Keratinocyte (primary cell): Measurements from ENCODE around the gene INTS3. TPM values are rescaled to one million over a fixed set of nuclear protein-coding genes. Genes with fewer than 3 reads are reported as not detected.

Experiments
- DNase-seq: peaks from one replicate; pipeline ENCODE4 v3.0.0-alpha.2; 2011; ENCODE audit warnings: low read depth, missing footprints, low spot score
- FAIRE-seq: peaks from 2 replicates; lab custom pipeline; 2011; peaks lifted over from hg19 to GRCh38; lab: Jason Lieb, UNC
- H2AFZ ChIP-seq: 2 replicates; pipeline ENCODE4 v1.6.0; 2012; ENCODE audit warnings: low read length, control low read depth, inconsistent platforms; ENCODE audit not compliant: control insufficient read depth
- H3K27ac ChIP-seq: 2 replicates; pipeline ENCODE4 v1.5.1; 2011; ENCODE audit warnings: low read length; ENCODE audit not compliant: control insufficient read depth, insufficient read depth
- H3K27me3 ChIP-seq: 3 replicates; pipeline ENCODE4 v1.6.0; 2011; ENCODE audit warnings: low read length; ENCODE audit not compliant: control insufficient read depth, insufficient read depth; ENCODE audit errors: extremely low read depth
- H3K36me3 ChIP-seq, 2 experiments: 2 replicates in 1 of 2; 3 replicates in 1 of 2; pipeline ENCODE4 v1.5.1; 2011; ENCODE audit warnings: low read length in 2 of 2, mild to moderate bottlenecking in 1 of 2; ENCODE audit not compliant: control insufficient read depth in 2 of 2, insufficient read depth in 2 of 2; ENCODE audit errors: extremely low read depth in 1 of 2
- H3K4me1 ChIP-seq: 3 replicates; pipeline ENCODE4 v1.5.1; 2011; ENCODE audit warnings: low read length; ENCODE audit not compliant: control insufficient read depth, insufficient read depth; ENCODE audit errors: extremely low read depth
- H3K4me2 ChIP-seq: 3 replicates; pipeline ENCODE4 v1.6.0; 2011; ENCODE audit warnings: low read depth, low read length; ENCODE audit not compliant: control insufficient read depth, insufficient read depth; ENCODE audit errors: extremely low read depth
- H3K4me3 ChIP-seq, 3 experiments: fragments of 200-600 bp in 1 of 3; sonication (generic) in 1 of 3; 2 replicates in 2 of 3; 3 replicates in 1 of 3; pipeline ENCODE4 v1.5.1; 2011 to 2016; ENCODE audit warnings: low read length in 3 of 3, mild to moderate bottlenecking in 3 of 3, control low read depth in 2 of 3, inconsistent platforms in 1 of 3, low read depth in 1 of 3, mixed read lengths in 1 of 3, mixed run types in 1 of 3, moderate library complexity in 1 of 3; ENCODE audit not compliant: control insufficient read depth in 2 of 3, insufficient read depth in 2 of 3; ENCODE audit errors: extremely low read depth in 1 of 3
- H3K79me2 ChIP-seq: 2 replicates; pipeline ENCODE4 v1.6.0; 2012; ENCODE audit warnings: low read length; ENCODE audit not compliant: control insufficient read depth, insufficient read depth
- H3K9ac ChIP-seq: 3 replicates; pipeline ENCODE4 v1.6.0; 2011; ENCODE audit warnings: low read length; ENCODE audit not compliant: control insufficient read depth, insufficient read depth; ENCODE audit errors: extremely low read depth
- H3K9me1 ChIP-seq: 3 replicates; pipeline ENCODE4 v1.6.0; 2011; ENCODE audit warnings: low read length; ENCODE audit not compliant: control insufficient read depth, insufficient read depth; ENCODE audit errors: extremely low read depth
- H3K9me3 ChIP-seq: 2 replicates; pipeline ENCODE4 v1.5.1; 2012; ENCODE audit warnings: low read depth, low read length; ENCODE audit not compliant: control insufficient read depth
- H4K20me1 ChIP-seq: 3 replicates; pipeline ENCODE4 v1.6.0; 2011; ENCODE audit warnings: low read length; ENCODE audit not compliant: control insufficient read depth, insufficient read depth; ENCODE audit errors: extremely low read depth
- CTCF ChIP-seq, 3 experiments: IDR thresholded peaks in 1 of 3; conservative IDR thresholded peaks in 1 of 3; optimal IDR thresholded peaks in 1 of 3; 2 replicates in 2 of 3; 3 replicates in 1 of 3; pipeline versions ENCODE3 to v1.5.1; 2011; ENCODE audit warnings: low read length in 3 of 3, mild to moderate bottlenecking in 3 of 3, moderate library complexity in 2 of 3, control low read depth in 1 of 3, inconsistent platforms in 1 of 3; ENCODE audit not compliant: insufficient read depth in 2 of 3; ENCODE audit errors: extremely low read depth in 1 of 3
- EZH2 ChIP-seq: IDR thresholded peaks from one replicate; pipeline ENCODE4 v1.6.1; 2012; ENCODE audit warnings: inconsistent platforms, mild to moderate bottlenecking, low read length, moderate library complexity
- dilution Hi-C: fragments of 300-500 bp; cut with MboI; formaldehyde crosslinking; loops from one replicate; pipeline ENCODE4 v1.7.0; 2020; ENCODE audit warnings: low sequenced_read_pairs; ENCODE audit not compliant: extremely low pct_ligation_motif_present
- polyA plus RNA-seq, 5 experiments: library from polyadenylated mRNA; depleted of rRNA in 3 of 5; stranded (reverse) in 3 of 5; stranded (forward) in 1 of 5; unstranded in 1 of 5; fragments of >200 nt; gene quantifications; 1 replicate in 1 of 5; 2 replicates in 3 of 5; 3 replicates in 1 of 5; pipeline versions ENCODE4 v1.2.1 to v1.2.3, GENCODE V29; 2011 to 2012; ENCODE audit warnings: missing spikeins in 2 of 5, low read depth in 1 of 5, low replicate concordance in 1 of 5
- small RNA-seq, 3 experiments: library from RNA; depleted of rRNA; stranded (forward); fragments of <200 nt; gene quantifications; one replicate each; pipeline ENCODE3, GENCODE V24; 2012; ENCODE audit warnings: low read depth in 3 of 3, low replicate concordance in 1 of 3; ENCODE audit not compliant: insufficient read length in 3 of 3

The INTS3 gene
- polyA plus RNA-seq, 1 donor (not counting 4 experiments of a cell fraction or from before 2014, with no cell fraction given): 24.6 TPM

- Histone ChIP-seq H3K4me2 (no peak overlapping the region), H3K36me3 (peaks cover 14 to 16% of the 10 kb centered on the region in 2 experiments), H2AFZ (no peak overlapping the region), H3K9me1 (no peaks in the 10 kb centered on the region), H3K9ac (no peak overlapping the region), H3K4me1 (no peaks in the 10 kb centered on the region), H3K79me2 (no peaks in the 10 kb centered on the region), H3K27ac (no peak overlapping the region), H3K27me3 (no peaks in the 10 kb centered on the region), H3K4me3 (no peak overlapping the region), H4K20me1 (no peaks in the 10 kb centered on the region), H3K9me3 (no peaks in the 10 kb centered on the region)
- no peak for FAIRE-seq
- dilution Hi-C loops: no loop called here
- TF ChIP-seq CTCF (optimal IDR thresholded peaks at IDR 0.05 in 1 of 3, IDR thresholded peaks at IDR 0.05 in 1 of 3, conservative IDR thresholded peaks at IDR 0.05 in 1 of 3; ENCODE audit: extremely low read depth in 1 of 3, insufficient read depth in 2 of 3, low read length in 3 of 3) (no peak), EZH2 (no peak)
- no peak for DNase-seq
Measured at GRCh38 chr1:153818876-153819275, 91.0 kb downstream of the INTS3 start.

Small RNA genes within 50 kb of the gene (small RNA-seq; reads per million reads assigned to genes)
- gene MIR8083 (0 reads per million in 3 experiments), gene RF00019 (0 reads per million in 3 experiments), gene RN7SL372P (0 reads per million in 3 experiments)

Other genes with a start within 250 kb of the INTS3 start
- 1,608 to 5,801 TPM (median 2,598 TPM) in 3 replicates for gene S100A6, start 192.1 kb upstream of the INTS3 start, polyA plus RNA-seq
- gene S100A5, start 187.1 kb upstream of the INTS3 start, polyA plus RNA-seq: 0.20 to 0.76 TPM (median 0.24 TPM) in 3 replicates
- 21.4 to 40.2 TPM (median 26.7 TPM) in 3 replicates for gene S100A4, start 182.2 kb upstream of the INTS3 start, polyA plus RNA-seq
- gene S100A3, start 178.8 kb upstream of the INTS3 start, polyA plus RNA-seq: 12.6 to 24.0 TPM (median 15.1 TPM) in 3 replicates
- 10,013 to 12,757 TPM (median 12,412 TPM) in 3 replicates for gene S100A2, start 162.2 kb upstream of the INTS3 start, polyA plus RNA-seq
- 1,620 to 2,357 TPM (median 2,299 TPM) in 3 replicates for gene S100A16, start 114.9 kb upstream of the INTS3 start, polyA plus RNA-seq
- 1,249 to 1,646 TPM (median 1,394 TPM) in 3 replicates for gene S100A14, start 111.7 kb upstream of the INTS3 start, polyA plus RNA-seq
- gene S100A13, start 100.5 kb upstream of the INTS3 start, polyA plus RNA-seq: 215 to 276 TPM (median 228 TPM) in 3 replicates
- 0.12 to 0.15 TPM in 2 of 3 replicates, not detected in the other for gene S100A1, start 99.6 kb upstream of the INTS3 start, polyA plus RNA-seq
- 46.7 to 68.6 TPM (median 56.0 TPM) in 3 replicates for gene CHTOP, start 94.0 kb upstream of the INTS3 start, polyA plus RNA-seq
- 48.6 to 52.1 TPM (median 49.4 TPM) in 3 replicates for gene SNAPIN, start 69.3 kb upstream of the INTS3 start, polyA plus RNA-seq
- gene ILF2, start 57.1 kb upstream of the INTS3 start, polyA plus RNA-seq: 185 to 256 TPM (median 232 TPM) in 3 replicates
- gene NPR1, start 49.4 kb upstream of the INTS3 start, polyA plus RNA-seq: not detected in 3 replicates
- gene SLC27A3, start 47.4 kb downstream of the INTS3 start, polyA plus RNA-seq: 7.4 to 9.6 TPM (median 8.2 TPM) in 3 replicates
- 4.1 to 7.6 TPM (median 6.1 TPM) in 3 replicates for gene GATAD2B, start 194.9 kb downstream of the INTS3 start, polyA plus RNA-seq
- gene DENND4B, start 218.7 kb downstream of the INTS3 start, polyA plus RNA-seq: 7.9 to 16.3 TPM (median 8.0 TPM) in 3 replicates
- 14.0 to 20.4 TPM (median 15.9 TPM) in 3 replicates for gene CRTC2, start 230.6 kb downstream of the INTS3 start, polyA plus RNA-seq
- 68.4 to 83.6 TPM (median 68.5 TPM) in 3 replicates for gene SLC39A1, start 235.5 kb downstream of the INTS3 start, polyA plus RNA-seq
- gene CREB3L4, start 239.9 kb downstream of the INTS3 start, polyA plus RNA-seq: 6.0 to 6.3 TPM (median 6.2 TPM) in 3 replicates
- gene JTB, start 249.6 kb downstream of the INTS3 start, polyA plus RNA-seq: 71.7 to 86.8 TPM (median 83.4 TPM) in 3 replicates